OCI-LY1 (cell line): ENCODE results near the gene ENTPD3.

Source experiments
- H2AFZ ChIP-seq: fragments of 200-600 bp; sonication (generic), shearing (Covaris generic); 2 replicates; pipeline ENCODE4 v1.6.0; 2014; ENCODE audit warnings: antibody characterized with exemption, mild to moderate bottlenecking, low read length
- H3F3A ChIP-seq: fragments of 200-600 bp; sonication (generic), shearing (Covaris generic); 2 replicates; pipeline ENCODE4 v1.6.0; 2014; ENCODE audit warnings: mild to moderate bottlenecking, antibody characterized with exemption, low read length, moderate library complexity; ENCODE audit not compliant: insufficient read depth
- H3K27ac ChIP-seq: fragments of 200-600 bp; sonication (generic); 2 replicates; pipeline ENCODE4 v1.5.1; 2014; ENCODE audit warnings: low read length, mixed run types, mild to moderate bottlenecking, low read depth; ENCODE audit not compliant: poor library complexity, severe bottlenecking
- H3K27me3 ChIP-seq: fragments of 200-600 bp; sonication (generic); 2 replicates; pipeline ENCODE4 v1.6.0; 2014; ENCODE audit warnings: antibody characterized with exemption, mild to moderate bottlenecking, low read length, moderate library complexity; ENCODE audit not compliant: insufficient read depth
- H3K36me3 ChIP-seq: fragments of 200-600 bp; sonication (generic); 2 replicates; pipeline ENCODE4 v1.6.1; 2014; ENCODE audit warnings: mild to moderate bottlenecking, antibody characterized with exemption, low read length, moderate library complexity, mixed read lengths; ENCODE audit not compliant: insufficient read depth
- H3K4me1 ChIP-seq: fragments of 200-600 bp; sonication (generic); 2 replicates; pipeline ENCODE4 v1.5.1; 2014; ENCODE audit warnings: mild to moderate bottlenecking, low read length, moderate library complexity; ENCODE audit not compliant: insufficient read depth, severe bottlenecking
- H3K4me2 ChIP-seq: fragments of 200-600 bp; sonication (generic), shearing (Covaris generic); 2 replicates; pipeline ENCODE4 v1.6.1; 2014; ENCODE audit warnings: low read length
- H3K4me3 ChIP-seq: fragments of 200-600 bp; sonication (generic); 2 replicates; pipeline ENCODE4 v1.5.1; 2014; ENCODE audit warnings: low read length, low read depth, mild to moderate bottlenecking, mixed read lengths; ENCODE audit not compliant: poor library complexity, severe bottlenecking
- H3K79me2 ChIP-seq: fragments of 200-600 bp; shearing (Covaris generic); 2 replicates; pipeline ENCODE4 v1.6.1; 2016; ENCODE audit warnings: mixed run types, low read length, mixed read lengths; ENCODE audit not compliant: insufficient read depth
- H3K9ac ChIP-seq: fragments of 200-600 bp; sonication (generic), shearing (Covaris generic); 2 replicates; pipeline ENCODE4 v1.6.1; 2014; ENCODE audit warnings: mild to moderate bottlenecking, low read length, mixed read lengths
- H3K9me2 ChIP-seq: fragments of 200-600 bp; sonication (generic), shearing (Covaris generic); 2 replicates; pipeline ENCODE4 v1.6.1; 2014; ENCODE audit warnings: low read depth, mild to moderate bottlenecking, low read length, mixed read lengths
- H3K9me3 ChIP-seq: fragments of 200-600 bp; shearing (Covaris generic); 2 replicates; pipeline ENCODE4 v1.6.1; 2014; ENCODE audit warnings: low read length, mixed read lengths
- H4K20me1 ChIP-seq: fragments of 200-600 bp; sonication (generic), shearing (Covaris generic); 2 replicates; pipeline ENCODE4 v1.6.0; 2016; ENCODE audit warnings: mild to moderate bottlenecking, low read length; ENCODE audit not compliant: insufficient read depth
- EZH2 ChIP-seq: fragments of 200-600 bp; sonication (generic), shearing (Covaris generic); IDR thresholded peaks from 2 replicates; pipeline ENCODE4 v1.8.0; 2017; ENCODE audit warnings: borderline replicate concordance, mixed run types, mild to moderate bottlenecking, antibody characterized with exemption, low read length, moderate library complexity, mixed read lengths
- TF ChIP-seq, protein P1 (sequence below): fragments of 200-600 bp; sonication (generic), shearing (Covaris generic); IDR thresholded peaks from 2 replicates; pipeline ENCODE4 v1.5.1; 2017; ENCODE audit warnings: mild to moderate bottlenecking, antibody characterized with exemption, low read length, moderate library complexity, mixed read lengths

Gene ENTPD3

DNA sequence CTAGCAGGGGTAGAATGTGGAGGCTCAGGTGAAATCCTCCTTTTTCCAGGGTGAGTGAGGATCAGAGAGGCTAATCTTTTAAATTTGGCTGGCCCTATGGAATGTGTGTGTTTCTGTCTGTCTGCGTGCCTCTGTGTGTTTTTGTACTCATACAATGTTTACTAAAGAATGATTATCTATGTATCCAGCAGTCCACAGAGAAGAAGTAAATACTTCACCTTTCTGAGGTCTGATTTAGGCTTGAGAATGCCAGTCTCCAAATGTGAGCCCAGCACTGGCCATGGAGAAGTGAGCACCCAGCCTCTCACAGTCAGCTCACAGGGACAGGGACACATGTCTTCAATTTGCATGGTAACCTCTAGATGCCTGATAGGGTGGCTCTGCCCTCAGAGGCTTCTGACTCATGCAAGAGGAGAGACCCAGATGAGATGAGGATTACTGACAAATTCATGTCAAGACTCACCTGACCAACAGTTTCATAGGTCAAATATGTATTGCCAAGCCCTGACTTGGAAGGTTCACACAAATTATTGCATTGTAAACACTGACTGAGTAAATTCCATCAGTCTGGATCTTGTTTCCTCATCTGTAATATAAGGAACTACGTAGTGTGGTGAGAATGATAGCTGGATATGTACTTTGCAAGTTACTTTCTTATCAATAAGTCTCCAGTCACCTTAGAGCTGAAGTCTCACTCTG, 31.0 kb downstream of the ENTPD3 start:
- H4K20me1 ChIP-seq, result no peaks in the 10 kb centered on the region
- no peaks in the 10 kb centered on the region for H3K27me3 ChIP-seq
- no peak overlapping the region for H3K4me2 ChIP-seq
- H3K79me2 ChIP-seq, result no peaks in the 10 kb centered on the region
- no peak overlapping the region for H3K27ac ChIP-seq
- no peaks in the 10 kb centered on the region for H3K9me2 ChIP-seq
- no peak overlapping the region for H3K9ac ChIP-seq
- no peaks in the 10 kb centered on the region for H3K4me1 ChIP-seq
- no peak overlapping the region for H3K4me3 ChIP-seq
- no peaks in the 10 kb centered on the region for H3K36me3 ChIP-seq
- no peaks in the 10 kb centered on the region for H3F3A ChIP-seq
- no peaks in the 10 kb centered on the region for H3K9me3 ChIP-seq
- no peak for TF ChIP-seq EZH2
- TF ChIP-seq, protein P1, sequence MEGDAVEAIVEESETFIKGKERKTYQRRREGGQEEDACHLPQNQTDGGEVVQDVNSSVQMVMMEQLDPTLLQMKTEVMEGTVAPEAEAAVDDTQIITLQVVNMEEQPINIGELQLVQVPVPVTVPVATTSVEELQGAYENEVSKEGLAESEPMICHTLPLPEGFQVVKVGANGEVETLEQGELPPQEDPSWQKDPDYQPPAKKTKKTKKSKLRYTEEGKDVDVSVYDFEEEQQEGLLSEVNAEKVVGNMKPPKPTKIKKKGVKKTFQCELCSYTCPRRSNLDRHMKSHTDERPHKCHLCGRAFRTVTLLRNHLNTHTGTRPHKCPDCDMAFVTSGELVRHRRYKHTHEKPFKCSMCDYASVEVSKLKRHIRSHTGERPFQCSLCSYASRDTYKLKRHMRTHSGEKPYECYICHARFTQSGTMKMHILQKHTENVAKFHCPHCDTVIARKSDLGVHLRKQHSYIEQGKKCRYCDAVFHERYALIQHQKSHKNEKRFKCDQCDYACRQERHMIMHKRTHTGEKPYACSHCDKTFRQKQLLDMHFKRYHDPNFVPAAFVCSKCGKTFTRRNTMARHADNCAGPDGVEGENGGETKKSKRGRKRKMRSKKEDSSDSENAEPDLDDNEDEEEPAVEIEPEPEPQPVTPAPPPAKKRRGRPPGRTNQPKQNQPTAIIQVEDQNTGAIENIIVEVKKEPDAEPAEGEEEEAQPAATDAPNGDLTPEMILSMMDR, result no peak
- no peak overlapping the region for H2AFZ ChIP-seq

GRCh38 chr3:40422861-40423260, 35.9 kb downstream of the ENTPD3 start:
- no peak overlapping the region for H3K9ac ChIP-seq
- TF ChIP-seq, protein P1, result no peak
- TF ChIP-seq EZH2, result no peak
- H3F3A ChIP-seq, result no peaks in the 10 kb centered on the region
- H3K4me1 ChIP-seq, result no peaks in the 10 kb centered on the region
- H3K27ac ChIP-seq, result no peak overlapping the region
- H3K9me2 ChIP-seq, result no peaks in the 10 kb centered on the region
- no peaks in the 10 kb centered on the region for H4K20me1 ChIP-seq
- no peak overlapping the region for H3K4me3 ChIP-seq
- no peaks in the 10 kb centered on the region for H3K9me3 ChIP-seq
- H3K27me3 ChIP-seq, result no peaks in the 10 kb centered on the region
- H3K79me2 ChIP-seq, result no peaks in the 10 kb centered on the region
- H2AFZ ChIP-seq, result no peak overlapping the region
- no peak overlapping the region for H3K4me2 ChIP-seq
- H3K36me3 ChIP-seq, result no peaks in the 10 kb centered on the region

GRCh38 chr3:40427045-40427669, 40.2 kb downstream of the ENTPD3 start:
- Histone ChIP-seq H3K4me1 (no peaks in the 10 kb centered on the region), H4K20me1 (no peaks in the 10 kb centered on the region), H3K9me2 (no peaks in the 10 kb centered on the region), H3K9me3 (no peaks in the 10 kb centered on the region), H3K27me3 (no peaks in the 10 kb centered on the region), H3K9ac (no peak overlapping the region), H3F3A (no peaks in the 10 kb centered on the region), H2AFZ (no peak overlapping the region), H3K27ac (no peak overlapping the region), H3K36me3 (no peaks in the 10 kb centered on the region), H3K79me2 (no peaks in the 10 kb centered on the region), H3K4me2 (no peak overlapping the region), H3K4me3 (no peak overlapping the region)
- TF ChIP-seq, protein P1, result no peak
- TF ChIP-seq EZH2, result no peak
